Endothelial cell of umbilical vein (primary cell): ENCODE data around the gene KLHL36. TPM values are rescaled to one million over a fixed set of nuclear protein-coding genes. Genes with fewer than 3 reads are reported as not detected.

Experiments
- BruUV-seq: library from RNA; stranded (reverse); fragments of 400-500 nt; replicated peaks from 2 replicates; lab custom pipeline; 2021; lab: Mats Ljungman, UMichigan
- CTCF ChIA-PET: fragments of 300-600, 350-600 bp; sonication (Branson Sonifier 250); formaldehyde crosslinking; loops from one replicate; lab custom pipeline; 2021; ENCODE audit warnings: antibody characterized with exemption, inconsistent platforms; lab: Charles Lee
- POLR2A ChIA-PET: fragments of 300-600, 350-600 bp; sonication (Branson Sonifier 250); formaldehyde crosslinking; loops from one replicate; lab custom pipeline; 2021; ENCODE audit warnings: antibody characterized with exemption, inconsistent platforms; lab: Charles Lee
- DNase-seq: peaks from one replicate; pipeline ENCODE4 v3.0.0-alpha.2; 2011; ENCODE audit warnings: low read depth, low spot score
- FAIRE-seq: peaks from 2 replicates; lab custom pipeline; 2011; peaks lifted over from hg19 to GRCh38; lab: Jason Lieb, UNC
- H2AFZ ChIP-seq: 2 replicates; pipeline ENCODE4 v1.6.0; 2012; ENCODE audit warnings: low read depth, low read length, control low read depth, inconsistent platforms
- H3K27ac ChIP-seq: 2 replicates; pipeline ENCODE4 v1.5.1; 2011; ENCODE audit warnings: low read depth, mild to moderate bottlenecking, control low read depth, low read length, moderate library complexity; ENCODE audit not compliant: insufficient read depth
- H3K27me3 ChIP-seq, 2 experiments: 2 replicates each; pipeline versions ENCODE4 v1.6.0 to v1.6.1; 2011; ENCODE audit warnings: low read length in 2 of 2, mixed read lengths in 1 of 2; ENCODE audit not compliant: control insufficient read depth in 2 of 2, insufficient read depth in 2 of 2
- H3K36me3 ChIP-seq, 2 experiments: 2 replicates in 1 of 2; 3 replicates in 1 of 2; pipeline ENCODE4 v1.5.1; 2011; ENCODE audit warnings: low read length in 2 of 2, mild to moderate bottlenecking in 1 of 2, moderate library complexity in 1 of 2; ENCODE audit not compliant: control insufficient read depth in 2 of 2, insufficient read depth in 2 of 2; ENCODE audit errors: extremely low read depth in 1 of 2
- H3K4me1 ChIP-seq: 3 replicates; pipeline ENCODE4 v1.5.1; 2011; ENCODE audit warnings: mild to moderate bottlenecking, low read length; ENCODE audit not compliant: control insufficient read depth, insufficient read depth; ENCODE audit errors: extremely low read depth
- H3K4me2 ChIP-seq: 2 replicates; pipeline ENCODE4 v1.6.1; 2011; ENCODE audit warnings: low read length, control low read depth, mixed read lengths; ENCODE audit not compliant: insufficient read depth
- H3K4me3 ChIP-seq, 3 experiments: fragments of 200-600 bp in 1 of 3; sonication (generic), shearing (Covaris generic) in 1 of 3; replicated peaks in 1 of 3; 2 replicates each; pipeline ENCODE4 v1.5.1; 2011 to 2016; ENCODE audit warnings: control low read depth in 3 of 3, low read length in 3 of 3, mild to moderate bottlenecking in 2 of 3, inconsistent platforms in 1 of 3, low read depth in 1 of 3, moderate library complexity in 1 of 3; ENCODE audit not compliant: insufficient read depth in 1 of 3
- H3K79me2 ChIP-seq: 2 replicates; pipeline ENCODE4 v1.6.0; 2012; ENCODE audit warnings: low read length, inconsistent platforms; ENCODE audit not compliant: control insufficient read depth, insufficient read depth
- H3K9ac ChIP-seq: replicated peaks from 2 replicates; pipeline ENCODE3; 2011; ENCODE audit warnings: low read length, control low read depth; ENCODE audit not compliant: insufficient read depth; ENCODE audit errors: extremely low read depth
- H3K9me1 ChIP-seq: replicated peaks from 3 replicates; pipeline ENCODE4 v1.6.0; 2011; ENCODE audit warnings: mild to moderate bottlenecking, low read length; ENCODE audit not compliant: control insufficient read depth, insufficient read depth; ENCODE audit errors: extremely low read depth
- H3K9me3 ChIP-seq: replicated peaks from 2 replicates; pipeline ENCODE4 v1.5.1; 2012; ENCODE audit warnings: low read length, inconsistent platforms; ENCODE audit not compliant: control insufficient read depth, insufficient read depth
- H4K20me1 ChIP-seq: replicated peaks from 2 replicates; pipeline ENCODE3; 2011; ENCODE audit warnings: mild to moderate bottlenecking, low read length; ENCODE audit not compliant: control insufficient read depth, insufficient read depth; ENCODE audit errors: extremely low read depth
- CTCF ChIP-seq, 2 donors: IDR thresholded peaks; 1 replicate in 1 of 2; 2 replicates in 1 of 2; pipeline ENCODE4 v1.5.1; 2011; ENCODE audit warnings: low read length in 2 of 2, mild to moderate bottlenecking in 2 of 2, moderate library complexity in 2 of 2, control low read depth in 1 of 2, inconsistent platforms in 1 of 2, low read depth in 1 of 2; ENCODE audit not compliant: insufficient read depth in 1 of 2; ENCODE audit errors: extremely low read depth in 1 of 2
- EZH2 ChIP-seq: IDR thresholded peaks from 2 replicates; pipeline ENCODE4 v1.6.1; 2012; ENCODE audit warnings: borderline replicate concordance, low read depth, mild to moderate bottlenecking, moderate library complexity, low read length, inconsistent platforms; ENCODE audit not compliant: severe bottlenecking
- FOS ChIP-seq: IDR thresholded peaks from 2 replicates; pipeline ENCODE4 v1.6.1; 2011; ENCODE audit warnings: mild to moderate bottlenecking, low read length, moderate library complexity, borderline replicate concordance; ENCODE audit not compliant: insufficient read depth
- GATA2 ChIP-seq: IDR thresholded peaks from 2 replicates; pipeline ENCODE4 v1.7.0; 2011; ENCODE audit warnings: low read depth, mild to moderate bottlenecking, moderate library complexity, mixed read lengths, low read length; ENCODE audit not compliant: insufficient read length, insufficient read depth
- JUN ChIP-seq: IDR thresholded peaks from 2 replicates; pipeline ENCODE4 v1.6.1; 2011; ENCODE audit warnings: borderline replicate concordance, low read depth; ENCODE audit not compliant: insufficient read length, insufficient read depth
- MAX ChIP-seq: IDR thresholded peaks from 2 replicates; pipeline ENCODE4 v1.6.1; 2011; ENCODE audit not compliant: insufficient read depth, insufficient read length
- MYC ChIP-seq: IDR thresholded peaks from one replicate; pipeline ENCODE4 v1.6.1; 2011; ENCODE audit warnings: mild to moderate bottlenecking, low read depth, low read length
- POLR2A ChIP-seq: IDR thresholded peaks from 2 replicates; pipeline ENCODE4 v1.6.1; 2012; ENCODE audit warnings: low read depth, mild to moderate bottlenecking, control low read depth, low read length
- POLR2AphosphoS5 ChIP-seq: IDR thresholded peaks from 2 replicates; pipeline ENCODE4 v1.6.1; 2012; ENCODE audit warnings: low read depth, mild to moderate bottlenecking, control low read depth, low read length, moderate library complexity; ENCODE audit not compliant: insufficient read depth
- dilution Hi-C: fragments of 300-500 bp; cut with MboI; formaldehyde crosslinking; loops from one replicate; pipeline ENCODE4 v1.15.0; 2019; ENCODE audit warnings: low sequenced_read_pairs; ENCODE audit not compliant: extremely low pct_ligation_motif_present
- intact Hi-C: fragments of 100-400 bp; cut with micrococcal nuclease; formaldehyde crosslinking; loops from one replicate; pipeline ENCODE4 v1.10.0; 2022
- polyA plus RNA-seq, 4 experiments: library from polyadenylated mRNA; depleted of rRNA in 3 of 4; stranded (reverse) in 3 of 4; unstranded in 1 of 4; fragments of >200 nt; gene quantifications; 2 replicates each; pipeline versions ENCODE4 v1.2.1 to v1.2.3, GENCODE V29; 2011 to 2012; ENCODE audit warnings: missing spikeins in 1 of 4
- total RNA-seq: library from RNA; stranded (reverse); gene quantifications from 2 replicates; pipeline ENCODE4 v1.2.3, GENCODE V29; 2021

KLHL36 gene
- total and polyA plus RNA-seq, 2 donors (not counting 3 experiments of a cell fraction or from before 2014, with no cell fraction given), result 31.3 to 38.8 TPM

- TF ChIP-seq MYC (no peak), EZH2 (no peak), CTCF (IDR thresholded peaks at IDR 0.05; ENCODE audit: extremely low read depth in 1 of 2, insufficient read depth in 1 of 2, low read depth in 1 of 2, low read length in 2 of 2) (no peak), POLR2AphosphoS5 (no peak), MAX (no peak), POLR2A (no peak), JUN (no peak), FOS (no peak), GATA2 (no peak)
- no TSS peak for BruUV-seq
- dilution Hi-C loops, result no loop called here
- no peak overlapping the region for H3K4me3 ChIP-seq
- FAIRE-seq, result no peak
- no peak overlapping the region for H3K9ac ChIP-seq
- no peaks in the 10 kb centered on the region for H3K9me1 ChIP-seq
- no peak overlapping the region for H3K4me2 ChIP-seq
- H3K27me3 ChIP-seq, result peaks cover 13 to 20% of the 10 kb centered on the region in 2 experiments
- intact Hi-C loops, result no loop called here
- no peaks in the 10 kb centered on the region for H3K36me3 ChIP-seq
- H3K27ac ChIP-seq, result no peak overlapping the region
- no peaks in the 10 kb centered on the region for H3K79me2 ChIP-seq
- H3K9me3 ChIP-seq, result no peaks in the 10 kb centered on the region
- no peaks in the 10 kb centered on the region for H4K20me1 ChIP-seq
- H3K4me1 ChIP-seq, result no peaks in the 10 kb centered on the region
- H2AFZ ChIP-seq, result no peak overlapping the region
- ChIA-PET POLR2A (no interaction called here), CTCF (interaction anchor here (0.6 to 1.3 kb wide), 3 partner anchors 35 to 61 kb away, joined by 3 to 5 read pairs (median 3); no protein-coding TSS in a partner anchor)
- no peak for DNase-seq
Measured at GRCh38 chr16:84677017-84677803, 28.9 kb downstream of the KLHL36 start.
